WI38 (cell line): ENCODE results near the gene PDK3.

Experiments used
- H3K4me3 ChIP-seq: 2 replicates; pipeline ENCODE4 v1.5.1; 2011; ENCODE audit warnings: low read depth, mild to moderate bottlenecking, control low read depth, low read length
- CTCF ChIP-seq: IDR thresholded peaks from 2 replicates; pipeline ENCODE4 v1.5.1; 2012; ENCODE audit warnings: low read depth, mild to moderate bottlenecking, control low read depth, low read length

PDK3 gene

GRCh38 chrX:24536551-24536950, 71.5 kb downstream of the PDK3 start:
- TF ChIP-seq CTCF: no peak
- H3K4me3 ChIP-seq: no peak overlapping the region

GRCh38 chrX:24542756-24543155, 77.7 kb downstream of the PDK3 start:
- no peak for TF ChIP-seq CTCF
- no peak overlapping the region for H3K4me3 ChIP-seq

GRCh38 chrX:24547961-24548360, 82.9 kb downstream of the PDK3 start:
- H3K4me3 ChIP-seq: no peak overlapping the region
- TF ChIP-seq CTCF: no peak

- no peak for TF ChIP-seq CTCF
- no peak overlapping the region for H3K4me3 ChIP-seq
Observed at GRCh38 chrX:24550166-24550565, 85.1 kb downstream of the PDK3 start.

- no peak for TF ChIP-seq CTCF
- H3K4me3 ChIP-seq: no peak overlapping the region
Observed at GRCh38 chrX:24553011-24553410, 87.9 kb downstream of the PDK3 start.

- TF ChIP-seq CTCF: no peak
- H3K4me3 ChIP-seq: no peak overlapping the region
Observed at GRCh38 chrX:24561121-24561520, 96.0 kb downstream of the PDK3 start.

- H3K4me3 ChIP-seq: no peak overlapping the region
- TF ChIP-seq CTCF: no peak
Observed at GRCh38 chrX:24563291-24564010, 98.4 kb downstream of the PDK3 start.
